ENCODE results near the gene DOK5. TPM values are rescaled to one million over a fixed set of nuclear protein-coding genes. Genes with fewer than 3 reads are reported as not detected.

The DOK5 gene
- total and polyA plus RNA-seq, 2 experiments from 2014 or later = 5.0 to 6.9 TPM

DNA sequence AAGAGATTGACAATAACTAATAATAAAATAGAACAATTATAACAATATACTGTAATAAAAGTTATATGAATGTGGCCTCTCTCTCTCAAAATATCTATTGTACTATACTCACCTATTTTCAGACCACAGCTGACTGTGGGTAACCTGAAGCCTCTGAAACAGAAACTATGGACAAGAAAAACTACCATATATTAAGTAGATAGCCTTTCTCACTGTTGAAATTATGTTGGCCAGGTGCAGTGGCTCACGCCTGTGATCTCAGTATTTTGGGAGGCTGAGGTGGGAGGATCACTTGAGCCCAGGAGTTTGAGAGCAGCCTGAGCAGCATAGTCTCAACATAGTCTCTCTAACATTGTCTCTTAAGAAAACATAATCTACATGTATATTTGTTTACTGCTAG lies 89.9 kb downstream of the DOK5 start:
- no peak for DNase-seq (ENCODE audit: low spot score)

GRCh38 chr20:54566031-54566688 lies 90.8 kb downstream of the DOK5 start:
- ATAC-seq (no peak), DNase-seq (ENCODE audit: low spot score) (no peak)
- H3K4me3 Mint-ChIP-seq = no peak overlapping the region
- H3K4me3 ChIP-seq = no peak overlapping the region
- no peaks in the 10 kb centered on the region for H3K27me3 Mint-ChIP-seq (ENCODE audit: insufficient read depth, low read depth, poor library complexity)
- H3K4me1 ChIP-seq (ENCODE audit: insufficient read depth) = no peaks in the 10 kb centered on the region
- no peaks in the 10 kb centered on the region for H3K36me3 ChIP-seq (ENCODE audit: insufficient read depth)
- no peak overlapping the region for H3K27ac Mint-ChIP-seq
- no peaks in the 10 kb centered on the region for H4K20me1 ChIP-seq (replicated peaks; ENCODE audit: insufficient read depth)
- H3K4me2 ChIP-seq = no peak overlapping the region
- H3K9me2 ChIP-seq (ENCODE audit: insufficient read depth) = no peaks in the 10 kb centered on the region; the same call in 1 of the 2 replicates
- H3K27me3 ChIP-seq (ENCODE audit: insufficient read depth) = no peaks in the 10 kb centered on the region
- no peak overlapping the region for H3K27ac ChIP-seq (ENCODE audit: low read depth)
- no peaks in the 10 kb centered on the region for H3K9me3 Mint-ChIP-seq
- no peaks in the 10 kb centered on the region for H3K36me3 Mint-ChIP-seq (ENCODE audit: low read depth)
- H3K79me2 ChIP-seq (replicated peaks; ENCODE audit: insufficient read depth) = no peaks in the 10 kb centered on the region
- no peaks in the 10 kb centered on the region for H3F3A ChIP-seq (replicated peaks; ENCODE audit: low read depth)
- H2AFZ ChIP-seq = no peak overlapping the region
- no peaks in the 10 kb centered on the region for H3K4me1 Mint-ChIP-seq
- no peak for TF ChIP-seq CREB1 (CRISPR knock-in tag; IDR thresholded peaks at IDR 0.05; ENCODE audit: low read depth)
- no peak for TF ChIP-seq POLR2AphosphoS5 (IDR thresholded peaks at IDR 0.05; ENCODE audit: low read depth)
- TF ChIP-seq JUNB (IDR thresholded peaks at IDR 0.05; ENCODE audit: unreplicated experiment) = no peak
- TF ChIP-seq, protein P1, sequence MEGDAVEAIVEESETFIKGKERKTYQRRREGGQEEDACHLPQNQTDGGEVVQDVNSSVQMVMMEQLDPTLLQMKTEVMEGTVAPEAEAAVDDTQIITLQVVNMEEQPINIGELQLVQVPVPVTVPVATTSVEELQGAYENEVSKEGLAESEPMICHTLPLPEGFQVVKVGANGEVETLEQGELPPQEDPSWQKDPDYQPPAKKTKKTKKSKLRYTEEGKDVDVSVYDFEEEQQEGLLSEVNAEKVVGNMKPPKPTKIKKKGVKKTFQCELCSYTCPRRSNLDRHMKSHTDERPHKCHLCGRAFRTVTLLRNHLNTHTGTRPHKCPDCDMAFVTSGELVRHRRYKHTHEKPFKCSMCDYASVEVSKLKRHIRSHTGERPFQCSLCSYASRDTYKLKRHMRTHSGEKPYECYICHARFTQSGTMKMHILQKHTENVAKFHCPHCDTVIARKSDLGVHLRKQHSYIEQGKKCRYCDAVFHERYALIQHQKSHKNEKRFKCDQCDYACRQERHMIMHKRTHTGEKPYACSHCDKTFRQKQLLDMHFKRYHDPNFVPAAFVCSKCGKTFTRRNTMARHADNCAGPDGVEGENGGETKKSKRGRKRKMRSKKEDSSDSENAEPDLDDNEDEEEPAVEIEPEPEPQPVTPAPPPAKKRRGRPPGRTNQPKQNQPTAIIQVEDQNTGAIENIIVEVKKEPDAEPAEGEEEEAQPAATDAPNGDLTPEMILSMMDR (conservative IDR thresholded peaks at IDR 0.05; ENCODE audit: low read depth in 2 of 2) = no peak
- no peak for TF ChIP-seq ZNF331 (CRISPR knock-in tag; IDR thresholded peaks at IDR 0.05; ENCODE audit: low read depth)
- no peak for TF ChIP-seq ZNF114 (CRISPR knock-in tag; IDR thresholded peaks at IDR 0.05)
- TF ChIP-seq STAT1 (IDR thresholded peaks at IDR 0.05; ENCODE audit: unreplicated experiment) = no peak

More for the DNA sequence above, 89.9 kb downstream of the DOK5 start:
- H3K27me3 Mint-ChIP-seq (ENCODE audit: insufficient read depth, low read depth, poor library complexity) = no peaks in the 10 kb centered on the region
- no peak overlapping the region for H3K4me3 Mint-ChIP-seq
- no peak overlapping the region for H3K27ac Mint-ChIP-seq
- Histone ChIP-seq H3K27me3 (ENCODE audit: insufficient read depth) (no peaks in the 10 kb centered on the region), H3K79me2 (replicated peaks; ENCODE audit: insufficient read depth) (no peaks in the 10 kb centered on the region), H3K4me2 (no peak overlapping the region), H2AFZ (no peak overlapping the region), H3K27ac (ENCODE audit: low read depth) (no peak overlapping the region), H3K36me3 (ENCODE audit: insufficient read depth) (no peaks in the 10 kb centered on the region), H3K4me3 (no peak overlapping the region), H4K20me1 (replicated peaks; ENCODE audit: insufficient read depth) (no peaks in the 10 kb centered on the region), H3K9me2 (ENCODE audit: insufficient read depth) (no peaks in the 10 kb centered on the region; the same call in 1 of the 2 replicates), H3F3A (replicated peaks; ENCODE audit: low read depth) (no peaks in the 10 kb centered on the region), H3K4me1 (ENCODE audit: insufficient read depth) (no peaks in the 10 kb centered on the region)
- no peaks in the 10 kb centered on the region for H3K4me1 Mint-ChIP-seq
- ATAC-seq = no peak
- H3K9me3 Mint-ChIP-seq = no peaks in the 10 kb centered on the region
- TF ChIP-seq REST (IDR thresholded peaks at IDR 0.05; ENCODE audit: unreplicated experiment) = no peak
- TF ChIP-seq ZNF331 (CRISPR knock-in tag; IDR thresholded peaks at IDR 0.05; ENCODE audit: low read depth) = no peak
- TF ChIP-seq JUNB (IDR thresholded peaks at IDR 0.05; ENCODE audit: unreplicated experiment) = no peak
- TF ChIP-seq ZNF114 (CRISPR knock-in tag; IDR thresholded peaks at IDR 0.05) = no peak
- TF ChIP-seq CREB1 (CRISPR knock-in tag; IDR thresholded peaks at IDR 0.05; ENCODE audit: low read depth) = no peak
- TF ChIP-seq, protein P2, sequence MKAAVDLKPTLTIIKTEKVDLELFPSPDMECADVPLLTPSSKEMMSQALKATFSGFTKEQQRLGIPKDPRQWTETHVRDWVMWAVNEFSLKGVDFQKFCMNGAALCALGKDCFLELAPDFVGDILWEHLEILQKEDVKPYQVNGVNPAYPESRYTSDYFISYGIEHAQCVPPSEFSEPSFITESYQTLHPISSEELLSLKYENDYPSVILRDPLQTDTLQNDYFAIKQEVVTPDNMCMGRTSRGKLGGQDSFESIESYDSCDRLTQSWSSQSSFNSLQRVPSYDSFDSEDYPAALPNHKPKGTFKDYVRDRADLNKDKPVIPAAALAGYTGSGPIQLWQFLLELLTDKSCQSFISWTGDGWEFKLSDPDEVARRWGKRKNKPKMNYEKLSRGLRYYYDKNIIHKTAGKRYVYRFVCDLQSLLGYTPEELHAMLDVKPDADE (IDR thresholded peaks at IDR 0.05) = no peak
- no peak for TF ChIP-seq EZH2phosphoT487 (IDR thresholded peaks at IDR 0.05; ENCODE audit: unreplicated experiment)
- no peaks in the 10 kb centered on the region; the same call in 2 of the 3 replicates for H3K36me3 Mint-ChIP-seq (ENCODE audit: low read depth)

All from GM23338 (cell line).